SHP77 treated with DMSO at 0.1 percent for 48 hours (cell line): Measurements from ENCODE around the gene ME2.
"Not testable (repeated sequence)": the region's sequence is repeated elsewhere in the genome, so short reads cannot be mapped to it uniquely, and the experiment has no call there.

Experiments used
- DNase-seq: peaks from one replicate; lab custom pipeline; 2025; lab: John Stamatoyannopoulos, UW

The ME2 gene

DNA sequence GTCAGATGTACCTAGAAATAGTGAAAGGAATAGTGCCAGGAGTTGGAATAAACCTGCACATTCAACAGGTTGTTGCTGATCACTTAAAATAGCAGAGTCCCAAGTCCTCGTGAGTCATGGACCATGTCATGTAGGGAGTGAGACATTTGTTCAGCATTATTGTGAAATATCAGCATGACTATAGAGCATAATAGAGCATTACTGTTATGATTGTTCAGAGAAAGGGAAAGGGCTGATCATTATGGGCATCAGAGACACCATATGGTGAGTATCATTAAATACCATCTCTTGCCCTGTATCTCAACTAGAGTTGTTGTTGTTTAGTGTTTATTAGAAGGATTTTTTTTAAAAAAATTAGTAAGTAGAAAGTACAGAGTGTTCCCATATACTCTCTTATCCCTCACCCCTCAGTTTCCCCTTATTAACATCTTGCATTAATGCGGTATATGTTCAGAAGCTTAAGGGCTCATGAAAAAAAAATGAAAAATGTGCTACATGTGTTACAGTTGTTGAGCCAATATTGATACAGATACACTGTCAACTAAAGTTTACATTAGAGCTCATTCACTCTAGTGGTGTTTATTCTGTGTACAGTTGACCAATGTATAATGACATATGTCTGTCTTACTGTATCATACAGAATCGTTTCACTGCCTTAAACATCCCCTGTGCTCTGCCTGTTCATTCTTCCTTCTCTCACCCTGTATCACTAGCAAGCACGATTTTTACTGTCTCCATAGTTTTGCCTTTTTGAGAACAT, 94.6 kb downstream of the ME2 start:
- no peak for DNase-seq

DNA sequence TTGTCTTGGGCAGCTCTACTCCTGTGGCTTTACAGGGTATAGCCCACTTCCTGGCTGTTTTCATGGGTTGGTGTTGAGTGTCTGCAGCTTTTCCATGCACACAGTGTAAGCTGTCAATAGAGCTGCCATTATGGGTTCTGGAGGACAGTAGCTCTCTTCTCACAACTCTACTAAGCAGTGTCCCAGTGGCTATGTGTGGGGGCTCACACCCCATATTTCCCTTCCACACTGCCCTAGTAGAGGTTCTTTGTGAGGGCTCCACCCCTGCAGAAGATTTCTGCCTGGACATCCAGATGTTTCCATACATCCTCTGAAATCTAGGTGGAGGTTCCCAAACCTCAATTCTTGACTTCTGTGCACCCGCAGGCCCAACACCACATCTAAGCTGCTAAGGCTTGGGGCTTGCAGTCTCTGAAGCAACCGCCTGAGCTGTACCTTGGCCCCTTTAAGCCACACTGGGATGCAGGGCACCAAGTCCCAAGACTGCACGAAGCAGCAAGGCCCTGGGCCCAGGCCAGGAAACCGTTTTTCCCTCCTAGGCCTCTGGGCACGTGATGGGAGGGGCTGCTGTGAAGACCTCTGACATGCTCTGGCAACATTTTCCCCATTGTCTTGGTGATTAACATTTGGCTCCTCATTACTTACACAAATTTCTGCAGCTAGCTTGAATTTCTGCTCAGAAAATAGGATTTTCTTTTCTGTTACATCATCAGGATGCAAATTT, 98.3 kb downstream of the ME2 start:
- no peak for DNase-seq

DNA sequence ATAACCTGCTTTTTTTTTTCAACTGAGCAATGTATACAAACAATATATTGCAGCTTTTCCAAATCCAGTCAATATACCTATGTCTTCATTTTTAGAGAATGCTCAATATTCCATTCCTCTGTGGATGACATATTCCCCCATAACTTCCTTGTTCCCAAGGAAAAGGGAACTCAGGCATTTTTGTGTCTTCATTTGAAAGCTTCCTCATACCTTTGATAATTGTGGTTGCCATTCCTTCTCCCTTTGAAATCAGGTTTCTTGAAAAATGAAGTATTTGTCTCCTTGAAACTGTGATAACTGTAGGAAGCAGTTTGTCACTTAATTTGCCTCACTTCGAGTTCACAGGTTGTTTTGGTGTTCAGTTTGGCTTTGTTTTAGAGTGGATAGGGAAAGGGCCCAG, 102.5 kb downstream of the ME2 start:
- DNase-seq, result no peak

DNA sequence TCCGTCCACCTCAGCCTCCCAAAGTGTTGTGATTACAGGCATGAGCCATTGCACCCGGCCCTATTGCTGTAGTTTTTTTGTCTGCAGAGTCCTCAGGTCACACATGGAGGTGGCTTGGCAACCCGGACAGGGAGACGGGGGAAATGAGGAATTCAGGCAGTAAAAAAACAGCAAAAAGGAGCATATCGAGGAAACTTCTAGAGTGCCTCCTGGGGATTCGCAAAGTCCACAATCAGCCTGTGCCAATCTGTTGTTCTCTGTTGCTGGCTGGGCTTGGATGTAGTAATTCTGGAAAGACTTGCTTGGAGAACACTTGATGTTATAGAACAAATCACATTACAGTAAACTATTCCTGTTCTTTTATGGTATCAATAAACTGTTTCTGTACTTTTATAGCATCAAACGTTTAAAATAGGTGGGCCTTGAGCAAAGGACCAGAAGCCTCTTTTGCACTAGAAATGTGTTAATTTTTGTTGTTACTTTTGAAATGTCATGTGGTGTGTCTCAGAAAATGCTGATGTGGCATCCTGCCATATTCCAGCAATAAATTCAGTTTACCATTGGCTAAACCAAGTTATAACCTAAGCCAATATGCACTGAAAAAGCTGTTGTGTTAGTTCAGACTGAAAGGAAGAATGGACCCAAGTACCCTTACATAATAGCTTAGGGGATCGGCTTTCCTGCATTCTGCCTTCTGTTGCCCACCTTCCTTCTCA, 103.3 kb downstream of the ME2 start:
- no peak for DNase-seq

DNA sequence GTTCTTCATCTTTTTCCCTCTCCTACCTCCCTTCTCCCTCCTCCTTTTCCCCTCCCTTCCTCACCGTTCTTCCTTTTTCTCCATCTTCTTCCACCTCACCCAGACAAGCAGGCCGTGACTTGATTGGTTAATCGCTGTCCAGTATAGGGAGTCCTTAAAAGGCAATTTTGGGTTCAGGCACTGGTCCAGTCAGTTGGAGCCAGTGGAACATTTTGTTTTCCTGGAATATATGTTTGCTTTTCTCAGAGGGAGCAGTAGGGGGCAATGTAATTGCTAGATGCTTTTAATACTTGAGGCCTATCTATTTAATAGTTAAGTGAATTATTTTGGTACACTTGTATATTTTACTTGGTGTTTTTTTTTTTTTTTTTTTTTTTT, 103.9 kb downstream of the ME2 start:
- no peak for DNase-seq

DNA sequence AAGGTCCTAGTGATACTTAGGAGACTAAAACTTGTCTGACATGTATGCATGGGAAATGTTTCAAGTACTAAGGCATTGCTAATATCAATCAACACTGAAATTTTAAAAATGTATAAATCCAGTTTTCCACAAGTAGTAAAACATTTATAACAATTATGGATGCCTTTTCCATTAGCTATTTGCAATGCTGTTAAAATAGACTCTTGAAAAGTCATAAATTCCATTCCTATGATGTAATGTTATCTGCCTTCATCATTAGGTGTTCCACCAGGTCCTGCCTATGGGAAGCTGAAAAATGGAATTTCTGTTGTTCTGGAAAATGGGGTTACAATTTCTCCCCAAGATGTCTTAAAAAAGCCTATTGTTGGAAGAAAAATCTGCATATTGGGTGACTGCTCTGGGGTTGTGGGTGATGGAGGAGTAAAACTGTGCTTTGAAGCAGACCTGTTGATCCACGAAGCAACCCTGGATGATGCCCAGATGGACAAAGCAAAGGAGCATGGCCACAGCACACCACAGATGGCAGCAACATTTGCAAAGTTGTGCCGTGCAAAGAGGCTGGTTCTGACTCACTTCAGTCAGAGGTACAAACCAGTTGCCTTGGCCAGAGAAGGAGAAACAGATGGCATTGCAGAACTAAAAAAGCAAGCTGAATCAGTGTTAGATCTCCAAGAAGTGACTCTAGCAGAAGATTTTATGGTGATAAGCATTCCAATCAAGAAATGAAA, 107.6 kb downstream of the ME2 start:
- no peak for DNase-seq

DNA sequence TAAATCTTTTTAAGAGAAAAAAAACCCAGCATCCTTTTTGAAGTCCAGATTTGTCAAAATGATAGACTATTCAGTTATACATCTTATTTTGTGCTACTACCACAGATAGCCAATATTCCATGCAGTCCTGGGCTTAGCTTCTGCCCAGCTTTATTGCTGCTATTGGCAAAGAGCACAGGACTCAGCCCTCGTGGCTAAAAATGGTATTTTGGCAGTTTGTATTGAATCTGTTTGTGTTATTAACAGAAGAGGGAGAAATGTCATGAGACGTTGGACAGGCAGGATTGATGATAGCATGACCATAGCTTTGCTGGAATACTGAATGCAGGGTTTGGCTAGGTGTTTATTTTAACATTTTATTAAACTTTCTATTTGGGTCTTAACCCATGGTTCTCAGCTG, 108.3 kb downstream of the ME2 start:
- DNase-seq, result no peak

DNA sequence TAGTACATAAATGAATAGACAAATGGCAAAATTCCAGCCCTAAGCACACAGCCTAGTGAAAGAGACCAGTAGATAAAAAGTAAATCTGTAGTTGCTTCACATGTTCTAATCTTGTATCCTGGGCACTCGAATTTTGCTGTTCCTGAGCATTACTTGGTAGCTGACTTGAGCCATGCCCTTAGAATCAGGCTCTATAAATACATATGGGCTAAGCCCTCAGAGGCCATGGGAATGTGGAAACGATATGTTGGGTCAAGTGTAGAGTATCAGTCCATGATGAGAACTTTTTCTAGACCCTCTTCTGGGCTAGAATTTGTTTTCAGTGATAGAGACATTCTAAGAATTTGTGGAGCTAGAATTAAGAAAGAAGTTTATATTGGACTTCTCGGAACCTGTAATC, 110.8 kb downstream of the ME2 start:
- no peak for DNase-seq

DNA sequence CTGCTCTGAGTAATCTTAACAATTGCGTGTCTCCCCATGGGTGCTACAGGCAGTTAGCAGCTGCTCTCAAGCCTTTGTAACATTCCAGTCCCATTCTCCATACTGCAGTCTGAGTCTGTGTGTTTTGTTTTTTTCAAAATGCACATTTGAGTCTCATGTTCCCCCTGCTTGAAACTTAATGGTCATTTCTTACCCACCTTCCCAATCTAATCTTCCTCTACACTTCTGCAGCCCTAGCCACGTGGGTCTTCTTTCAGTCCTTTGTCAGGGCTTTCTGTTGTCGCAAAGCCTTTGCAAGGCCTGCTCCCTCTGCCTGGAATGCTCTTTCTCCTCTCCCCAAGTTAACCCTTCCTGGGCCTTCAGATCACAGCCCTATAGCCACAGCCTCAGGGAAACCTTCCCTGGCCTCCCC, 113.4 kb downstream of the ME2 start:
- no peak for DNase-seq

DNA sequence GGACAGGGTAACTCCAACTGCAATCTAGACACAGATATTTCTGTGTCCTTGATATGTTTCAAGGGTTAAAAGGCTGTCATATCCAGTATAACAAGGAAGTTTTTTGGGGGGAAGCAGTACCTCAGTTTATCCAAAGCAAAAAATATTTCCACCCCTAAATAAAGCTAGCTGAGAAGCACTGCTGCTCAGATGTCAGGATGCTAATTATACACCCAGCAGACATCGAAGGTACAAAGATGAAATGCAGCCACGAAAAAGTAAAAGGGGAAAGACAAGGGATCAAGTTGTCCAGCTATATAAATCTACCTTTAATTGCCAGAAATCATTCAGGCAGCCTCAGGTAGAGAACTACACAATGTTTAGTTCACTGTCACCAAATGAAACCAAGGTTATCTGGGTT, 115.1 kb downstream of the ME2 start:
- DNase-seq, result no peak

DNA sequence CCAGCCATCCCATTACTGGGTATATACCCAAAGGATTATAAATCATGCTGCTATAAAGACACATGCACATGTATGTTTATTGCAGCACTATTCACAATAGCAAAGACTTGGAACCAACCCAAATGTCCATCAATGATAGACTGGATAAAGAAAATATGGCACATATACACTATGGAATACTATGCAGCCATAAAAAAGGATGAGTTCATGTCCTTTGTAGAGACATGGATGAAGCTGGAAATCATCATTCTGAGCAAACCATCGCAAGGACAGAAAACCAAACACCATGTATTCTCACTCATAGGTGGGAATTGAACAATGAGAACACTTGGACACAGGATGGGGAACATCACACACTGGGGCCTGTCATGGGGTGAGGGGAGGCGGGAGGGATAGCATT, 124.3 kb downstream of the ME2 start:
- not testable (repeated sequence) for DNase-seq
